Fibroblast of mammary gland (primary cell): ENCODE measurements around the gene MAP3K21.

Source experiments
- DNase-seq: peaks from one replicate; pipeline ENCODE4 v3.0.0-alpha.2; 2010; ENCODE audit warnings: low read depth
- H3K4me3 ChIP-seq: 2 replicates; pipeline ENCODE4 v1.5.1; 2011; ENCODE audit warnings: low read depth, mild to moderate bottlenecking, low read length, moderate library complexity; ENCODE audit not compliant: control insufficient read depth
- CTCF ChIP-seq: conservative IDR thresholded peaks from 2 replicates; pipeline ENCODE4 v1.5.1; 2011; ENCODE audit warnings: low read depth, low read length, inconsistent platforms; ENCODE audit not compliant: control insufficient read depth, insufficient read depth

The MAP3K21 gene

GRCh38 chr1:233327651-233328141 is at the start of gene MAP3K21:
Gene MAP3K21, plus strand, starts transcription at chr1:233327724. Its CDS starts 305 bp downstream, at chr1:233328029.
- no peak for DNase-seq
- H3K4me3 ChIP-seq, result peak within 1 kb of the TSS; percentile 36

DNA sequence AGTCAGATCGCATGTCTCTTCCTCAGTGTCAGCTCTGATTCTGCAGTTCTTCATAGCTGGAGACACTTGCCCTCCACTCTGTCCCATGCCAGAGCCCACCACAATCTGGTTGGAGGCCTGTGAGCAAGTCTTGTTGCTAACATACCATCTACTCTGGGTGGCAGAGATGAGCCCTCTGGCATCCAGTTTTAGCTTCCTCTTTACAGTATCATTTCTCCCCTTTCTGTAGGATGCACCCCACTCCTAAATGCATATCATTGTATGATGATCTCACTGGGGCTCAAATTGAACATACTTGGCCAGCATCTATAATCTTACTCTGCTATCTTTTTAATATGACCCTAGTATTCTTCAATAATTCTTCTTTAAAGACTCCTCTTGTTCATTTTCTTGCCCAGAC is 48.9 kb upstream of the MAP3K21 start:
- no peak for TF ChIP-seq CTCF
- no peak for DNase-seq
- H3K4me3 ChIP-seq, result no peak overlapping the region

More at GRCh38 chr1:233327651-233328141, at the start of gene MAP3K21:
- no peak for TF ChIP-seq CTCF

DNA sequence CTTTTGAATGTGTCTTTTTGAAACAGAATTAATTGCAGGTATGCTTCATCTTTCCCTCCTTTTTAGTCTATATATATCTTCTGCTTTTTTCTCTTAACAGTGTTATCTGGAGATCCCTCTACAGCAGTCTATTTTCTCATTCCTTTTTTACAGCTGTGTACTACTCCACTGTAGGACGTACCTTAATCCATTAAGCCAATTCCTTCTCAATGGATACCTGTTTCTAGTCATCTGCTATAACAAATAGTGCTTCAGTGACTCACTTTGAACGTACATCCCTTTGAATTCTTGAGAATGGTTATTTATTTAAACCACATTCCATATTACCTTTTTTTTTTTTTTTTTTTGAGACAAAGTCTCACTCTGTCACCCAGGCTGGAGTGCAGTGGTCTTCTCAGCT is 47.6 kb upstream of the MAP3K21 start:
- no peak for TF ChIP-seq CTCF
- no peak overlapping the region for H3K4me3 ChIP-seq
- DNase-seq, result no peak

DNA sequence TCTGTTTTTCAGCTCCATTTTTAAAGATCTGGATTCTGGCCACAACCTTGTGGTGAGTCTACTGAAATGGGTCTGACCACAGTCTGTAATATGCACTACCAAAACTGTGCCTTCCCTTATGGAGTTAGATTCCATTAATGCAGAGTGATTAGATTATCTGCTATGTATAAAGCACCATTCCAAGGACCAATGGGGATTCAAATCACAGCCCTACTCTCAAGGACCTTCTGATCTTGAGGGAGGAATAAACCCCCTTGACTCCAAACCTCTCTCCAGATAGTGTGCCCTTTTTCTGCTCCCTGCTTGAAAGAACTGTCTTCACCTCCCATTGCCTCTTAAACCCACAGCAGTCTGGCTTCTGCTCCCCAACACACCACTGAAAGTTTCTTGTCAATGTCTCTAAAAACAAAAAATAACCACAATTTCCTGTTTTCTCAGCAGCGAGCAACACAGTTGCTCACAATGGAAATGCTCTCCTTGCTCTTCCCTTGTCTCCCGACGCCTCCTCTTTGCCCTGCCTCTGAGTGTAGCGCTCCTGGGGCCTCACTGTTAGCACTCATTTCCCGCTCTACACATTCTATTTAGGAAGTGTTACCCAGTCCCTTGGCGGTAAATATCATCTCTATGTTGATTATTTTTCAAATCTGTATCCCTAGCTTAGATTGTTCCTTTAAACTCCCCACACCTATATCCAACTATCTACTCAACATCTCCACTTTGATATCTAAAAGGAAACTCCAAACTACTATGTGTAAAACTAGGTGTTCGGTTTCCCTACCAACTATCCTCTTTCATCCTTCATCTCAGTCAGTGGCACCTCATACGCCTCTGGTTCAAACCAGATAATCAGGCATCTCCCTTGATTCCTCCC is 45.6 kb upstream of the MAP3K21 start:
- no peak overlapping the region for H3K4me3 ChIP-seq
- DNase-seq, result peak; percentile 42
- TF ChIP-seq CTCF, result no peak

- H3K4me3 ChIP-seq, result no peak overlapping the region
- DNase-seq, result no peak
- no peak for TF ChIP-seq CTCF
Measured at GRCh38 chr1:233282582-233282886, 45.0 kb upstream of the MAP3K21 start.

DNA sequence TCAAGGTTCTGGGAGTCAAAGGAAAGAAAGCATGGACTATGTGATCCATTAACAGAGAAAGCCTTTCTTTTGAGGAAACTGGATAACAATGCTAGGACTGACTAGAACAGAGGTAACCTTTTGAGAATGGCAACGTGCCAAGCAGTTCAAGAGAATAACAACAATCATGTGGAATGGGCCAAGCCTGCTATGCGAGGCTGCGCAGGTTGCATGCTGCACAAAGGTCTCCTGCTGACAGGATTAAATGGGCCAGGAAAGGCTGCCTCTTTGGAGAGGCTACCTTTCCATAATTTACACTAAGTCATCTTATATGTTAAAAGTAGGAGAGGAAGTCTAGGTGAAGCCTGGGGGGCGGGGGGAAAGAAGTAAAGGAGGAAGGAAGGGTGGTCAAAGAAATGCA is 37.8 kb upstream of the MAP3K21 start:
- no peak for TF ChIP-seq CTCF
- no peak for DNase-seq
- no peak overlapping the region for H3K4me3 ChIP-seq
